Stimulated activated CD4-positive, alpha-beta T cell treated with anti-CD3 and anti-CD28 coated beads, TNF-alpha, amount 100 ng/mL, for 1 hour (primary cell): ENCODE results near the gene EXOC1L.

Experiments
- DNase-seq, 3 donors: peaks; one replicate each; pipeline ENCODE4 v3.0.0-alpha.2; 2020; ENCODE audit warnings: low read depth in 3 of 3, low spot score in 1 of 3

EXOC1L gene

DNA sequence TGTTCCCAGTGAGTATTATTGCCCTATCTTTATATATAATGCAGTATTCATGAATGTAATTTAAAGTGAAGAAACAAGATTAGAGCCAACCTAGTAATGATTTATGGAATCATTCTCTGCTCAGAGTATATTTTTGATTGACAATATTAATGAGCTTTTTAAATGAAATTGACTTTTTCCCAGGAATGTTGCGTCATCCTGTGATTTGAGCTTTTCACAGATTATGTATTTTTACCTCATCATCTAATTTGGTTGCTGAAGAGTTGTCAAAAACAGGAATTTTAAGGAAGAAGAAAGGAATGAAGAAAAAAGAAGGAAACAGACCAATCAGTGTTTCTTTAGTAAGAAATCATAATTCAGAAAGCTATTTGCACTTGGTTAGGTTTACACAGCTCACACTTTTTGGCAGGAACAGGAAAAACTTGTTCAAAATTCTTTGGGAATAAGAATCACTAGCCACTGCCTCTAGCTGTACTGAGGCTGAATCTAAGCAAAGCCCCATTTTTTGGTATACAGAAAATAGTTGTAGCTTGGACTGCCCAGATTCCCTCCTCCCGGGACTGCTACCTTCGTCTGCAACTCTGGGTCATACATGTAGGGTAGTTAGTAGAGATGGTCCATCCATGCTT is 61.2 kb downstream of the EXOC1L start:
- DNase-seq, result no peak

DNA sequence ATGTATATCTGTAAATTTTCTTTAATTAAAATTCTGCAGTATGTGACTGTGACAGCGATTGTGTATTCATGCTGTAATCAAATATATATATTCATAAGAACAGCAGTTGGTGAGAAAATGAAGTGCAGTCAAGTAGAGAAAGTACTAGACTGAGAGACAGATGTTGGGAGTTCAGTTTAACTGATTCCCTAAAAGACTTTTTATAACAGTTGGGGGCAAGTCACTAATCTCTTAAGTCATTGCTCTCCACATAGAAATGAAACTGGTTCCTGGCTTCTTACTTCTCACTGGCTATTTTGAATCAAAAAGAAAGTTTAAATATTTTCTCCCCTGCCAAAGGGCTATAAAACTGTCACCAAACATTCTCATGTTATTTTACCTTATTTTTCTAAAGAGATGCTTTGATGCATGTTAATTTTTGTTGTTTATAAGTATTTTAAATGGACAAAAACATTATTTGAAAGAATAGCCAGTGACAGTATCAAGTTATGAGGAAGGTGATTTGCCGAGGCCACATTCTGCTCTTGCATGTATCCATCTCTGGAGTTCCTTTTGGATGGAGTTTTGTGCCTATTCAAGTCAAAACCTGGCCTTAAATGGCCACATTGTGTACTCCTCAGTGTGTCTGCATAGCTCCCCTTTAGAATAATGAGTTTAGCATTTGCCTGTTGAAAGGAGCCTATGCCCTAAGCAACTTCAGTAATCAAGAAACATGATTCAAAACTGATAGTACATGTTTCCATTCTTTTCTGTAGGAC is 64.7 kb downstream of the EXOC1L start:
- DNase-seq, result no peak

DNA sequence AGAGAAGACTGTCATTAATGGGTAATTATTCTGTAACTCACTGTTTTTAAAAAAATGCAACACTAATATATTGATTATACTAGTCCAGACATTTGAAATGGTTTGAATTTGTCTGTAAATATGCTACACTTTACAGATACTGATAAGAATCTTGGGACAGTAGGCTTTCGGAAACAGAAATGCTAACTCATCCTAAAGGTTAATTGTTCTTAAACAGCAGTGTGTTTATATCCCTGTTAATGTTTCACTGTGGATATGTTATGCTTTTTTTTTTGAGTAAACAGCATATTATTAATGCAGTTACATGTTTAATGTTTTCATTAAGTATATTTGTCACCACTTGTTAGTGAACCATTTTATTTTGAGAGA is 65.2 kb downstream of the EXOC1L start:
- DNase-seq, result no peak
